Spinal cord (tissue), 10 donors: ENCODE measurements around the gene UPK3A. TPM values are rescaled to one million over a fixed set of nuclear protein-coding genes. Genes with fewer than 3 reads are reported as not detected.
A peak's percentile ranks its signal among the peaks of the same experiment; 100 is the strongest.
"Not testable (repeated sequence)": the region's sequence is repeated elsewhere in the genome, so short reads cannot be mapped to it uniquely, and the experiment has no call there.

Experiments
- DNase-seq, 6 donors: peaks; one replicate each; pipeline versions ENCODE4 v3.0.0 to v3.0.0-alpha.2; 2013 to 2015; ENCODE audit warnings: low spot score in 6 of 6, low read depth in 4 of 6
- H3K27ac ChIP-seq: one replicate; pipeline ENCODE4 v1.5.1; 2013; ENCODE audit warnings: low read depth, low read length, control low read depth
- H3K27me3 ChIP-seq: one replicate; pipeline ENCODE4 v1.6.1; 2013; ENCODE audit warnings: low read length; ENCODE audit not compliant: control insufficient read depth, insufficient read depth
- H3K36me3 ChIP-seq: one replicate; pipeline ENCODE4 v1.6.1; 2013; ENCODE audit warnings: low read length; ENCODE audit not compliant: control insufficient read depth, insufficient read depth
- H3K4me1 ChIP-seq: one replicate; pipeline ENCODE4 v1.6.1; 2013; ENCODE audit warnings: low read length; ENCODE audit not compliant: control insufficient read depth, insufficient read depth
- H3K4me3 ChIP-seq: one replicate; pipeline ENCODE4 v1.5.1; 2013; ENCODE audit warnings: low read depth, low read length, control low read depth
- H3K9me3 ChIP-seq: one replicate; pipeline ENCODE4 v1.6.1; 2013; ENCODE audit warnings: low read length; ENCODE audit not compliant: control insufficient read depth, insufficient read depth
- WGBS: methylation state at CpG from one replicate; pipeline ENCODE4 v1.1.5; 2013; ENCODE audit warnings: missing lambda C conversion rate; ENCODE audit not compliant: insufficient coverage; 5-methylcytosine and 5-hydroxymethylcytosine counted together
- polyA plus RNA-seq, 2 donors: library from polyadenylated mRNA; unstranded; fragments of 120-200 nt; gene quantifications; one replicate each; pipeline ENCODE4 v1.2.1, GENCODE V29; 2013; ENCODE audit not compliant: insufficient read length in 2 of 2
- total RNA-seq, 2 donors: library from RNA; depleted of rRNA in 1 of 2; stranded (reverse); fragments of 120-200 nt in 1 of 2; fragments of >200 nt in 1 of 2; gene quantifications; one replicate each; pipeline versions ENCODE4 v1.2.3 to v1.2.4, GENCODE V29; 2013 to 2014
- donor health status: healthy.

UPK3A gene
- total and polyA plus RNA-seq, 4 donors: 0.28 to 0.42 TPM; not detected in 2

- WGBS: 90% methylated on average over 12 of the region's 12 CpGs
- H3K9me3 ChIP-seq: no peaks in the 10 kb centered on the region
- H3K27ac ChIP-seq: no peak overlapping the region
- H3K27me3 ChIP-seq: no peaks in the 10 kb centered on the region
- H3K36me3 ChIP-seq: peaks cover 45% of the 10 kb centered on the region
- no peak for DNase-seq
- no peak overlapping the region for H3K4me3 ChIP-seq
- peaks cover 2% of the 10 kb centered on the region for H3K4me1 ChIP-seq
Measured at GRCh38 chr22:45324311-45324711, 39.6 kb downstream of the UPK3A start.

GRCh38 chr22:45328261-45328660 is 43.5 kb downstream of the UPK3A start:
- H3K9me3 ChIP-seq, DNase-seq, H3K4me3 ChIP-seq, H3K27ac ChIP-seq, H3K4me1 ChIP-seq, H3K27me3 ChIP-seq: not testable (repeated sequence)
- 85% methylated on average over 7 of the region's 8 CpGs for WGBS
- peaks cover 67% of the 10 kb centered on the region for H3K36me3 ChIP-seq

DNA sequence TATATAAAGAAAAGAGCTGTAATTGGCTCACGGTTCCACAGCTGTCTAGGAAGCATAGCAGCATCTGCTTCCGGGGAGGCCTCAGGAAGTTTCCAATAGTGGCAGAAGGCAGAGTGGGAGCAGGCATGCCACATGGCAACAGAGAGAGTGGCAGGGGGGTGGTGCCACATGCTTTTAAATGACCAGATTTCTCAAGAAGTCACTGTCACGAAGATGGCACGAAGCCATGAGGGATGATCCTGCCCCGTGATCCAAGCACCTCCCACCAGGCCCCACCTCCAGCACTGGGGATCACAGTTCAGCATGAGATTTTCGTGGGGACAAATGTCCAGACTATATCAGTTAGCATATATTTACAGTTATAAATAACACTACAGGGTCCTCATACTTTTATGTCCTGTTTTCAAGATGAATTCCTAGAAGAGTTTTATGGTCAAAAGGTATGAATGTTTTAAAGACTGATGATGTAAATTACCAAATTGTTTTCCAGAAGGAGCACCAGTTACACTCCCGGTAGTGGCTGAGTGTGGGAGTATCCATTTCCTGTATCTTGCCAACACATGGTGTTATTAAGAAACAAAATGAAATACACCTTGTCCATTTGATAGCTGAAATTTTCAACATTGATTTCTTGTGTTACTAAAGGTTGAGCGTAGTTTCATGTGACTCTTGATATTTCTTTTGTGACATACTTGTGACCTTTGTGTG is 44.2 kb downstream of the UPK3A start:
- peak in 2 of 6 donors; percentile 35 to 79 for DNase-seq
- H3K36me3 ChIP-seq: peaks cover 62% of the 10 kb centered on the region
- no peaks in the 10 kb centered on the region for H3K27me3 ChIP-seq
- H3K9me3 ChIP-seq: no peaks in the 10 kb centered on the region
- H3K4me1 ChIP-seq: peaks cover 4% of the 10 kb centered on the region
- H3K4me3 ChIP-seq: no peak overlapping the region
- no peak overlapping the region for H3K27ac ChIP-seq
- 59% methylated on average over 5 of the region's 8 CpGs for WGBS

- H3K36me3 ChIP-seq: peaks cover 57% of the 10 kb centered on the region
- H3K4me3 ChIP-seq: no peak overlapping the region
- peak in 3 of 6 donors; percentile 57 to 92 (median 89) for DNase-seq
- peaks cover 6% of the 10 kb centered on the region for H3K4me1 ChIP-seq
- no peaks in the 10 kb centered on the region for H3K27me3 ChIP-seq
- 24% methylated on average over 11 of the region's 12 CpGs for WGBS
- no peaks in the 10 kb centered on the region for H3K9me3 ChIP-seq
- H3K27ac ChIP-seq: no peak overlapping the region
Measured at GRCh38 chr22:45329530-45329936, 44.8 kb downstream of the UPK3A start.

DNA sequence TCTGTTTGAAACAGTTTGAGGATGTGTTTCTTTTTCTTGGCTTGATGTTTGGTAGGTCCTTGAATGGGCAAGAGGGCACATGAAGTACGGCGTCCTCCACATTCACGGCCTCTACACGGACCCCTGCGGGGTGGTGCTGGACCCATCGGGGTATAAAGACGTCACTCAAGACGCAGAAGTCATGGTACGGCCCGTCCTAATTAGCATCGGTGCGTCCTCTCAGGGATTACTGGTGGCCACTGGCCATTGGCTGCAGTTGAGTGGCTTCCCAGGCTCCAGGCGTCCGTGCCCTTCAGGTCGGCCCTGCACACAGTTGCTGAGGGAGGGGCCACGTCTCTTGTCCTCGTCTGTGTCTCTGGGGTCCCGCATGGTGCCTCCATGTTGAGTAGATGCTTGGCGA is 45.8 kb downstream of the UPK3A start:
- over 99% methylated on average over 17 of the region's 19 CpGs for WGBS
- Histone ChIP-seq H3K9me3 (no peaks in the 10 kb centered on the region), H3K36me3 (peaks cover 60% of the 10 kb centered on the region), H3K4me1 (peaks cover 15% of the 10 kb centered on the region), H3K4me3 (no peak overlapping the region), H3K27me3 (no peaks in the 10 kb centered on the region), H3K27ac (no peak overlapping the region)
- no peak for DNase-seq

GRCh38 chr22:45331486-45331885 is 46.7 kb downstream of the UPK3A start:
- Histone ChIP-seq H3K4me1 (peaks cover 22% of the 10 kb centered on the region), H3K27me3 (no peaks in the 10 kb centered on the region), H3K27ac (no peak overlapping the region), H3K36me3 (peaks cover 52% of the 10 kb centered on the region), H3K9me3 (no peaks in the 10 kb centered on the region), H3K4me3 (no peak overlapping the region)
- whole genome bisulfite sequencing: 100% methylated on average over 7 of the region's 9 CpGs
- DNase-seq: no peak

GRCh38 chr22:45332001-45332400 is 47.3 kb downstream of the UPK3A start:
- no peak for DNase-seq
- Histone ChIP-seq H3K27ac (no peak overlapping the region), H3K36me3 (peaks cover 54% of the 10 kb centered on the region), H3K4me1 (peaks cover 28% of the 10 kb centered on the region), H3K4me3 (no peak overlapping the region), H3K9me3 (no peaks in the 10 kb centered on the region), H3K27me3 (no peaks in the 10 kb centered on the region)
- 97% methylated on average over 7 of the region's 7 CpGs for WGBS

DNA sequence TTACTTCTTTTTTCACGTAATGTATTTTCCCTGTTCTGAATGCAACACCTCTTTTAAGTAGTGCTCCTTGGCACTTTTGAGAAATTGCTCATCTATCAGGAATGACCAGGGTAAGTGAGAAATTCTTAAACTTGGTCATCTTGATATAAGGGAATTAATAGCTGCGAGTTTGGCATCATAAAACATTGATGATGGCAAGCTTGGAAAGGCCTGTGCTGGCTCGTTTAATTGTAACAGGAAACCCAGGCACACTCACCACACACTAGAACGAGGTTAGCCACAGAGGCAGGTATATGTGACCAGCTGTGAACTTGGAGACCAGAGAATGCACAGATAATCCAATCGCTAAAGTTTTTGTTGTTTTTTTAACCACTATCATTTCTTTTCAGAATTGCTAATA is 49.3 kb downstream of the UPK3A start:
- no peak overlapping the region for H3K4me3 ChIP-seq
- H3K27ac ChIP-seq: no peak overlapping the region
- H3K27me3 ChIP-seq: no peaks in the 10 kb centered on the region
- WGBS: 94% methylated on average over 3 of the region's 5 CpGs
- H3K4me1 ChIP-seq: peaks cover 34% of the 10 kb centered on the region
- no peak for DNase-seq
- peaks cover 49% of the 10 kb centered on the region for H3K36me3 ChIP-seq
- H3K9me3 ChIP-seq: no peaks in the 10 kb centered on the region

GRCh38 chr22:45334528-45334927 is 49.8 kb downstream of the UPK3A start:
- no peak overlapping the region for H3K4me3 ChIP-seq
- H3K27ac ChIP-seq: no peak overlapping the region
- no peaks in the 10 kb centered on the region for H3K9me3 ChIP-seq
- peaks cover 47% of the 10 kb centered on the region for H3K36me3 ChIP-seq
- DNase-seq: peak in 2 of 6 donors; percentile 58 to 84
- WGBS: 63% methylated on average over 9 of the region's 9 CpGs
- peaks cover 32% of the 10 kb centered on the region for H3K4me1 ChIP-seq
- no peaks in the 10 kb centered on the region for H3K27me3 ChIP-seq
